Measurements from ENCODE around the gene TBX18. TPM values are rescaled to one million over a fixed set of nuclear protein-coding genes. Genes with fewer than 3 reads are reported as not detected.

The TBX18 gene
- total RNA-seq, 1 donor from 2014 or later: 81.0 TPM

- Histone ChIP-seq H3K27me3 (no peaks in the 10 kb centered on the region), H3K36me3 (no peaks in the 10 kb centered on the region), H3K27ac (no peak overlapping the region), H3K4me3 (no peak overlapping the region), H3K9me3 (no peaks in the 10 kb centered on the region), H3K4me1 (peaks cover 9 to 41% of the 10 kb centered on the region in 2 donors)
- TF ChIP-seq CTCF (IDR thresholded peaks at IDR 0.05): no peak
- intact Hi-C loops (cut with DNase I): no loop called here
- DNase-seq (ENCODE audit: low spot score in 2 of 2): no peak
Measured at GRCh38 chr6:84648444-84648843, 116.0 kb downstream of the TBX18 start.

GRCh38 chr6:84645563-84646266, 118.7 kb downstream of the TBX18 start:
- intact Hi-C loops (cut with DNase I): no loop called here
- DNase-seq (ENCODE audit: low spot score in 2 of 2): no peak
- Histone ChIP-seq H3K9me3 (no peaks in the 10 kb centered on the region), H3K36me3 (no peaks in the 10 kb centered on the region), H3K27ac (no peak overlapping the region), H3K4me1 (peaks cover 0 to 23% of the 10 kb centered on the region in 2 donors), H3K4me3 (no peak overlapping the region), H3K27me3 (no peaks in the 10 kb centered on the region)
- TF ChIP-seq CTCF (IDR thresholded peaks at IDR 0.05): no peak

GRCh38 chr6:84645000-84645399, 119.4 kb downstream of the TBX18 start:
- H3K27me3 ChIP-seq: no peaks in the 10 kb centered on the region
- no peak overlapping the region for H3K27ac ChIP-seq
- H3K36me3 ChIP-seq: no peaks in the 10 kb centered on the region
- no peaks in the 10 kb centered on the region for H3K9me3 ChIP-seq
- TF ChIP-seq CTCF (IDR thresholded peaks at IDR 0.05): no peak
- intact Hi-C loops (cut with DNase I): no loop called here
- no peak for DNase-seq (ENCODE audit: low spot score in 2 of 2)
- peaks cover 0 to 20% of the 10 kb centered on the region in 2 donors for H3K4me1 ChIP-seq
- H3K4me3 ChIP-seq: no peak overlapping the region

GRCh38 chr6:84643778-84644177, 120.6 kb downstream of the TBX18 start:
- Histone ChIP-seq H3K4me1 (peaks cover 0 to 20% of the 10 kb centered on the region in 2 donors), H3K27me3 (no peaks in the 10 kb centered on the region), H3K36me3 (no peaks in the 10 kb centered on the region), H3K27ac (no peak overlapping the region), H3K4me3 (no peak overlapping the region), H3K9me3 (no peaks in the 10 kb centered on the region)
- DNase-seq (ENCODE audit: low spot score in 2 of 2): no peak
- intact Hi-C loops (cut with DNase I): no loop called here
- TF ChIP-seq CTCF (IDR thresholded peaks at IDR 0.05): no peak

- intact Hi-C loops (cut with DNase I): no loop called here
Measured at GRCh38 chr6:84641076-84641475, 123.3 kb downstream of the TBX18 start.

More at GRCh38 chr6:84641076-84641475, 123.3 kb downstream of the TBX18 start:
- Histone ChIP-seq H3K4me3 (no peak overlapping the region), H3K27ac (no peak overlapping the region), H3K27me3 (no peaks in the 10 kb centered on the region), H3K4me1 (peaks cover 0 to 20% of the 10 kb centered on the region in 2 donors), H3K36me3 (no peaks in the 10 kb centered on the region), H3K9me3 (no peaks in the 10 kb centered on the region)
- DNase-seq (ENCODE audit: low spot score in 2 of 2): no peak
- TF ChIP-seq CTCF (IDR thresholded peaks at IDR 0.05): no peak

Measured in ascending aorta (tissue), 2 donors.